ENCODE measurements around the gene MROH9.

DNA sequence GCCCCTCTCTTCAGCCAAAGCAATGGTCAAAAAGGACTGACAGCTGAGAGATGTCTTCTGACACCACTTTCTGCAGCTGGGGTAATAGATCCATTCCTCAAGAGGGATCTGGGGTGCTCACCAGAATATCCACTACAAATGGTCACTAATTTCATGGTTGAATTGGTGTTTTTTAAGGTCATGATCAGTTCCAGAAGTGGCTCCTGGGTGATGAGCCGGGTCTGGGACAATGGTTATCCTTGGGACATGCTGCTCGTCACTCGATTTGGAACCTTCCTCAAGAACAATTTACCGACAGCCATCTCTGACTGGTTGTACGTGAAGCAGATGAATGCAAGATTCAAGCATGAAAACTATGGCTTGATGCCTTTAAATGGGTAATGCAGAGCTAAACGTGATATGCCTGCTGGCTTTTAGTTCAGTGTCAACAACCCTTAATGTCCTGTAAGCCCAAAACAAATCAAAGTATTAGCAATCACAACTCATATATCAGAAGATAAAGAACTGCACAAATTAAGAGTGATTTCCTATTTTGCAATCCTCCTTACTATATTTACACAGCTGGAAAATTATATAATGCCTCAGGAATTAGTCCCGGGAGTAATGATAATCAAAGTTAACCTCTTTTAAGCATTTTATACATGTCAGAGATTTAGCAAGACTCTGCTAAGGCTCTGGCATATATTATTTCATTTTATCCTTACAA, 175.4 kb downstream of the MROH9 start:
- TF ChIP-seq, protein P1, sequence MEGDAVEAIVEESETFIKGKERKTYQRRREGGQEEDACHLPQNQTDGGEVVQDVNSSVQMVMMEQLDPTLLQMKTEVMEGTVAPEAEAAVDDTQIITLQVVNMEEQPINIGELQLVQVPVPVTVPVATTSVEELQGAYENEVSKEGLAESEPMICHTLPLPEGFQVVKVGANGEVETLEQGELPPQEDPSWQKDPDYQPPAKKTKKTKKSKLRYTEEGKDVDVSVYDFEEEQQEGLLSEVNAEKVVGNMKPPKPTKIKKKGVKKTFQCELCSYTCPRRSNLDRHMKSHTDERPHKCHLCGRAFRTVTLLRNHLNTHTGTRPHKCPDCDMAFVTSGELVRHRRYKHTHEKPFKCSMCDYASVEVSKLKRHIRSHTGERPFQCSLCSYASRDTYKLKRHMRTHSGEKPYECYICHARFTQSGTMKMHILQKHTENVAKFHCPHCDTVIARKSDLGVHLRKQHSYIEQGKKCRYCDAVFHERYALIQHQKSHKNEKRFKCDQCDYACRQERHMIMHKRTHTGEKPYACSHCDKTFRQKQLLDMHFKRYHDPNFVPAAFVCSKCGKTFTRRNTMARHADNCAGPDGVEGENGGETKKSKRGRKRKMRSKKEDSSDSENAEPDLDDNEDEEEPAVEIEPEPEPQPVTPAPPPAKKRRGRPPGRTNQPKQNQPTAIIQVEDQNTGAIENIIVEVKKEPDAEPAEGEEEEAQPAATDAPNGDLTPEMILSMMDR (IDR thresholded peaks at IDR 0.05), result no peak
- TF ChIP-seq POLR2A (IDR thresholded peaks at IDR 0.05), result no peak

All from tibial nerve (tissue), 3 donors.